SU-DHL-6 (cell line): Measurements from ENCODE around the gene PARP16.

Source experiments
- H2AFZ ChIP-seq: fragments of 200-600 bp; sonication (generic); 2 replicates; pipeline ENCODE4 v1.6.1; 2014; ENCODE audit warnings: low read depth, mild to moderate bottlenecking, moderate library complexity, mixed read lengths, antibody characterized with exemption, low read length; ENCODE audit not compliant: severe bottlenecking
- H3F3A ChIP-seq: fragments of 200-600 bp; shearing (Covaris generic); 2 replicates; pipeline ENCODE4 v1.6.0; 2016; ENCODE audit warnings: antibody characterized with exemption, mild to moderate bottlenecking; ENCODE audit not compliant: insufficient read depth
- H3K27ac ChIP-seq: fragments of 200-600 bp; sonication (generic); 2 replicates; pipeline ENCODE4 v1.5.1; 2016; ENCODE audit warnings: low read depth, mild to moderate bottlenecking, low read length, moderate library complexity, mixed read lengths
- H3K27me3 ChIP-seq: fragments of 200-600 bp; sonication (generic), shearing (Covaris generic); 2 replicates; pipeline ENCODE4 v1.6.0; 2014; ENCODE audit warnings: mild to moderate bottlenecking, low read length
- H3K36me3 ChIP-seq: fragments of 200-600 bp; sonication (generic); 2 replicates; pipeline ENCODE4 v1.6.1; 2014; ENCODE audit warnings: mild to moderate bottlenecking, low read length, mixed read lengths
- H3K4me2 ChIP-seq: fragments of 300-600, 200-600 bp; shearing (Covaris generic), sonication (generic); 2 replicates; pipeline ENCODE4 v1.6.0; 2014; ENCODE audit warnings: low read length, low read depth, mild to moderate bottlenecking; ENCODE audit not compliant: poor library complexity, severe bottlenecking
- H3K4me3 ChIP-seq: fragments of 200-600 bp; sonication (generic); 2 replicates; pipeline ENCODE4 v1.5.1; 2014; ENCODE audit warnings: antibody characterized with exemption, low read length, mild to moderate bottlenecking, mixed read lengths; ENCODE audit not compliant: insufficient read depth, poor library complexity, severe bottlenecking
- H3K79me2 ChIP-seq: fragments of 200-600 bp; sonication (generic); 2 replicates; pipeline ENCODE4 v1.6.1; 2014; ENCODE audit warnings: mild to moderate bottlenecking, low read length, moderate library complexity; ENCODE audit not compliant: insufficient read depth
- H3K9ac ChIP-seq: fragments of 200-600 bp; sonication (generic); 2 replicates; pipeline ENCODE4 v1.7.0; 2014; ENCODE audit warnings: mild to moderate bottlenecking, low read length
- H3K9me2 ChIP-seq: fragments of 200-600 bp; sonication (generic); replicated peaks from 2 replicates; pipeline ENCODE4 v1.6.1; 2014; ENCODE audit warnings: low read length; ENCODE audit not compliant: insufficient read depth
- H3K9me3 ChIP-seq: fragments of 200-600 bp; sonication (generic); 2 replicates; pipeline ENCODE4 v1.6.1; 2014; ENCODE audit warnings: low read length, mixed read lengths; ENCODE audit not compliant: insufficient read depth
- H4K20me1 ChIP-seq: fragments of 200-600 bp; sonication (generic); 2 replicates; pipeline ENCODE4 v1.6.1; 2014; ENCODE audit warnings: low read depth, mild to moderate bottlenecking, antibody characterized with exemption, low read length, moderate library complexity, mixed read lengths
- CTCF ChIP-seq: fragments of 200-600 bp; sonication (generic); IDR thresholded peaks from one replicate; pipeline ENCODE4 v1.5.1; 2017; ENCODE audit warnings: antibody characterized with exemption, mild to moderate bottlenecking, low read length, moderate library complexity; ENCODE audit not compliant: insufficient read depth, poor library complexity, severe bottlenecking
- EZH2phosphoT487 ChIP-seq: fragments of 200-600 bp; sonication (generic), shearing (Covaris generic); conservative IDR thresholded peaks from 2 replicates; pipeline ENCODE4 v1.6.1; 2018; ENCODE audit warnings: mild to moderate bottlenecking, antibody characterized with exemption, low read length, moderate library complexity, mixed read lengths

Gene PARP16

DNA sequence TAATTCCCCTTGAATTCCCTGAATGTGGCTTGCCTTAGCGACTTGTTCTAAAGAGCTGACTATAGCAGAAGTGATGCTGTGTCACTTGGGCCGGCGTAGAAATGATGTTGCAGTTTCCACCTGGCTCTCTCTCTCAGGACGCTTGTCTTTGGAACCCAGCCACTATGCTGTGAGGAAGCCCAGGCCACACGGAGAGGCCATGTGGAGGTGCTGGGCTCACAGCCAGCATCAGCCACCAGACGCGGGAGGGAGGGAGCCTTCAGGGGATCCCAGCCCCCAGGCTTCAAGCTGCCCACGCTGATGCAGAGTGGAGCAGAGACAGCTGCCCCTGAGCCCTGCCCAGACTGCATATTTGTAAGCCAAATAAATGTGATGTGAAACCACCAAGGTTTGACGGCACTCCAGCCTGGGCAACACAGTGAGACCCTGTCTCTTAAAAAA, 36.4 kb upstream of the PARP16 start:
- no peak overlapping the region for H3K9ac ChIP-seq
- H3K27ac ChIP-seq = no peak overlapping the region
- H3K4me3 ChIP-seq = no peak overlapping the region
- H3K9me2 ChIP-seq = no peaks in the 10 kb centered on the region
- no peaks in the 10 kb centered on the region for H4K20me1 ChIP-seq
- H3K9me3 ChIP-seq = no peaks in the 10 kb centered on the region
- no peaks in the 10 kb centered on the region for H3K36me3 ChIP-seq
- H3F3A ChIP-seq = no peaks in the 10 kb centered on the region
- no peak for TF ChIP-seq EZH2phosphoT487
- no peak for TF ChIP-seq CTCF
- no peaks in the 10 kb centered on the region for H3K27me3 ChIP-seq
- H3K79me2 ChIP-seq = no peaks in the 10 kb centered on the region
- H3K4me2 ChIP-seq = no peak overlapping the region
- H2AFZ ChIP-seq = no peak overlapping the region

DNA sequence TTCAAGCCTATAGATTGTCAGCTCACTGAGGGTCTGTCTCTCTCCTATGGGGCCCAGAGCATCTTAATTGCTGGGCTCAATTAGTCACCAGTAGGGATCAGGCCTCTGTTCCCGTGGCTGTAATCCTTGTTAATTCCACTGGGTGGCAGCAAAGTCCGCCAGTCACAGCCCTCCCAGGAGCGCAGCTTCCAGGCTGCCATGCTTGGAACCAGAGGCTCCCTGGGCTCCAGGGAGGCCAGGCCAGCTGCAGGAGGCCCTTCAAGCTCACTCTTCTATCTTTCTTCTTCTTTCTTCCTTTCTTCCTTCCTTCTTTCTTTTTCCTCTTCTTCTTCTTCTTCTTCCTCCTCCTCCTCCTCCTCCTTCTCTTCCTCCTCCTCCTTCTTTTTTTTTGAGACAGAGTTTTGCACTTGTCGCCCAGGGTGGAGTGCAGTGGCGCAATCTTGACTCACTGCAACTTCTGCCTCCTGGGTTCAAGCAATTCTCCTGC, 32.2 kb upstream of the PARP16 start:
- H2AFZ ChIP-seq = no peak overlapping the region
- TF ChIP-seq EZH2phosphoT487 = no peak
- TF ChIP-seq CTCF = peak; percentile 55
- no peak overlapping the region for H3K27ac ChIP-seq
- H3K4me3 ChIP-seq = no peak overlapping the region
- H3K9me2 ChIP-seq = no peaks in the 10 kb centered on the region
- no peaks in the 10 kb centered on the region for H3K36me3 ChIP-seq
- H3K9ac ChIP-seq = no peak overlapping the region
- H3F3A ChIP-seq = no peaks in the 10 kb centered on the region
- no peak overlapping the region for H3K4me2 ChIP-seq
- no peaks in the 10 kb centered on the region for H3K79me2 ChIP-seq
- H4K20me1 ChIP-seq = no peaks in the 10 kb centered on the region
- H3K27me3 ChIP-seq = no peaks in the 10 kb centered on the region
- H3K9me3 ChIP-seq = no peaks in the 10 kb centered on the region

DNA sequence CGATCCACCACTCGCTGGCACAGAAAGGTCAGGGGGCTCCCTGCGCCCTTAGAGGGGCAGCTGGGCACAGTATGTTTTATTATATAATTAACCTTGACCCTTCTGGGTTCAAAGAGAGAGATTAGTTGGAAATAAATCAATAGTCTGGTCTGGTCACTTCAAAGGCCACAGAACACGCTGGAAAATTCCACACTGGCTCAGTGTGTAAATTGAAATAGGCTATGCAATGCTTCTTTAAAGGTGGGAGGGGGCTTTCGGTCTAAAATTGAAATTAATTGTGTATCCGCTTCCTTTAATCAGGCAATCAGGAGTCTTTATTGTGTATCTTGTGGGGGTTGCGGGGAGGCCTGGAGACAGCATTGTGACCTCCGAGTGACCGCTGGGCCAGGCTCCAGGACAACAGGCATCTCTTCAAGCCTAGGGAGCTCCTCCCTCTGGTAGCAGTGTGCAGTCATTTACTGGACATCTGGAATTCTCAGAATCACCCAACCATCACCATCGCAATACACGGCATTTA, 25.8 kb upstream of the PARP16 start:
- H3K9ac ChIP-seq = no peak overlapping the region
- H2AFZ ChIP-seq = no peak overlapping the region
- no peaks in the 10 kb centered on the region for H3K9me2 ChIP-seq
- H3K4me3 ChIP-seq = no peak overlapping the region
- H3K27ac ChIP-seq = no peak overlapping the region
- no peaks in the 10 kb centered on the region for H3K79me2 ChIP-seq
- H3K27me3 ChIP-seq = no peaks in the 10 kb centered on the region
- H3F3A ChIP-seq = no peaks in the 10 kb centered on the region
- H3K36me3 ChIP-seq = no peaks in the 10 kb centered on the region
- H4K20me1 ChIP-seq = no peaks in the 10 kb centered on the region
- no peaks in the 10 kb centered on the region for H3K9me3 ChIP-seq
- H3K4me2 ChIP-seq = no peak overlapping the region
- TF ChIP-seq CTCF (no peak), EZH2phosphoT487 (no peak)
